DOHH2 (cell line): ENCODE measurements around the gene BCL11B.

Experiments used
- H3F3A ChIP-seq: fragments of 200-600 bp; sonication (generic), shearing (Covaris generic); 2 replicates; pipeline ENCODE4 v1.6.0; 2016; ENCODE audit warnings: antibody characterized with exemption, mild to moderate bottlenecking; ENCODE audit not compliant: control insufficient read depth, insufficient read depth
- H3K27ac ChIP-seq: fragments of 200-600 bp; sonication (generic); 2 replicates; pipeline ENCODE4 v1.5.1; 2014; ENCODE audit warnings: low read depth, mild to moderate bottlenecking, low read length, moderate library complexity
- H3K27me3 ChIP-seq: fragments of 200-600 bp; sonication (generic); 2 replicates; pipeline ENCODE4 v1.6.1; 2014; ENCODE audit warnings: mild to moderate bottlenecking, low read length, mixed read lengths; ENCODE audit not compliant: control insufficient read depth
- H3K36me3 ChIP-seq: fragments of 200-600 bp; sonication (generic); 2 replicates; pipeline ENCODE4 v1.6.1; 2014; ENCODE audit warnings: mild to moderate bottlenecking, low read length, moderate library complexity, mixed read lengths; ENCODE audit not compliant: control insufficient read depth
- H3K4me1 ChIP-seq: fragments of 200-600 bp; sonication (generic); 2 replicates; pipeline ENCODE4 v1.6.1; 2014; ENCODE audit warnings: mild to moderate bottlenecking, low read length, mixed read lengths; ENCODE audit not compliant: control insufficient read depth
- H3K4me2 ChIP-seq: fragments of 200-600 bp; sonication (generic); 2 replicates; pipeline ENCODE4 v1.6.0; 2014; ENCODE audit warnings: mild to moderate bottlenecking, low read length, moderate library complexity
- H3K4me3 ChIP-seq: fragments of 200-600 bp; sonication (generic); 2 replicates; pipeline ENCODE4 v1.5.1; 2014; ENCODE audit warnings: mild to moderate bottlenecking, low read length, mixed read lengths
- H3K79me2 ChIP-seq: fragments of 200-600 bp; sonication (generic); 2 replicates; pipeline ENCODE4 v1.6.1; 2014; ENCODE audit warnings: mild to moderate bottlenecking, low read length, mixed read lengths; ENCODE audit not compliant: control insufficient read depth
- H3K9me2 ChIP-seq: fragments of 200-600 bp; sonication (generic); replicated peaks from 2 replicates; pipeline ENCODE4 v1.6.1; 2014; ENCODE audit warnings: mild to moderate bottlenecking, low read length, mixed read lengths; ENCODE audit not compliant: control insufficient read depth
- H3K9me3 ChIP-seq: fragments of 200-600 bp; sonication (generic); 2 replicates; pipeline ENCODE4 v1.6.1; 2014; ENCODE audit warnings: antibody characterized with exemption, low read length, mixed read lengths; ENCODE audit not compliant: control insufficient read depth, insufficient read depth
- H4K20me1 ChIP-seq: fragments of 200-600 bp; sonication (generic); 2 replicates; pipeline ENCODE4 v1.6.0; 2014; ENCODE audit warnings: low read depth, mild to moderate bottlenecking, antibody characterized with exemption, low read length, moderate library complexity; ENCODE audit not compliant: control insufficient read depth, insufficient read depth
- EZH2phosphoT487 ChIP-seq: fragments of 200-600 bp; sonication (generic); IDR thresholded peaks from 2 replicates; pipeline ENCODE4 v1.6.1; 2017; ENCODE audit warnings: borderline replicate concordance, mild to moderate bottlenecking, antibody characterized with exemption, low read length, moderate library complexity, mixed read lengths
- TF ChIP-seq, protein P1 (sequence below): fragments of 200-600 bp; sonication (generic); IDR thresholded peaks from one replicate; pipeline ENCODE4 v1.5.1; 2014; ENCODE audit warnings: antibody characterized with exemption, mild to moderate bottlenecking, low read depth, low read length; ENCODE audit not compliant: poor library complexity, severe bottlenecking

Gene BCL11B

DNA sequence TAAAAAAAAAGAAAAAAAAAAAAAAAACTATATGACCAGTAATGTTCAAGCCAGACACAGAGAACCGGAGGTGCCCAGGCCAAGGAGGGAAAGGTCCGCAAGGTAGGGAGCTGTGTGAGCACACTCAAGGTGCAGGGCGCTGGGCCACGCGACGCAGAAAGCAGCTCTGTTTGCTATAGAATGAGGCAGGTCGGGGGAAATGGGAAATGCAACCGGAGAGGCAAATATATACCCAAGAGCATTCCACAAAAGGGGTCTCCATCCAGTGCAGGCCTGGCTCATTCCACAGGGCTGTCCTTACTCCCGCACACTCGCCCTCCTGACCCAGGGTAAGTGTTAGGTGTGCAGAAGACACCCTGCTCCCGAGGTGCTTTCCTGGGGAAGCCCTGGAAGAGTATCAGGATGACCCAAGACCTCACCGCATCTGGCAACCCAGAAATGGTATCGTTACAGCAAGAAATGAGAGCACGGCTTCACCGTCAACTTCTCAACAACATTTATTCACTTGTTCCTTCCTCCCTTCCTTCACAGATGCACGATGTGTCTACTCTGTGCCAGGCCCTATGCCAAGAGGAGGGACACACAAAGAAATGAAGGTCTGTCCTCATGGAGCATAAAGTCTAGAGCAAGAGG lies 86.4 kb downstream of the BCL11B start:
- H3K9me3 ChIP-seq = no peaks in the 10 kb centered on the region
- no peak overlapping the region for H3K4me2 ChIP-seq
- no peaks in the 10 kb centered on the region for H3K27me3 ChIP-seq
- no peaks in the 10 kb centered on the region for H3K36me3 ChIP-seq
- no peaks in the 10 kb centered on the region for H3K4me1 ChIP-seq
- no peaks in the 10 kb centered on the region for H3K9me2 ChIP-seq
- H4K20me1 ChIP-seq = no peaks in the 10 kb centered on the region
- no peaks in the 10 kb centered on the region for H3F3A ChIP-seq
- TF ChIP-seq, protein P1, sequence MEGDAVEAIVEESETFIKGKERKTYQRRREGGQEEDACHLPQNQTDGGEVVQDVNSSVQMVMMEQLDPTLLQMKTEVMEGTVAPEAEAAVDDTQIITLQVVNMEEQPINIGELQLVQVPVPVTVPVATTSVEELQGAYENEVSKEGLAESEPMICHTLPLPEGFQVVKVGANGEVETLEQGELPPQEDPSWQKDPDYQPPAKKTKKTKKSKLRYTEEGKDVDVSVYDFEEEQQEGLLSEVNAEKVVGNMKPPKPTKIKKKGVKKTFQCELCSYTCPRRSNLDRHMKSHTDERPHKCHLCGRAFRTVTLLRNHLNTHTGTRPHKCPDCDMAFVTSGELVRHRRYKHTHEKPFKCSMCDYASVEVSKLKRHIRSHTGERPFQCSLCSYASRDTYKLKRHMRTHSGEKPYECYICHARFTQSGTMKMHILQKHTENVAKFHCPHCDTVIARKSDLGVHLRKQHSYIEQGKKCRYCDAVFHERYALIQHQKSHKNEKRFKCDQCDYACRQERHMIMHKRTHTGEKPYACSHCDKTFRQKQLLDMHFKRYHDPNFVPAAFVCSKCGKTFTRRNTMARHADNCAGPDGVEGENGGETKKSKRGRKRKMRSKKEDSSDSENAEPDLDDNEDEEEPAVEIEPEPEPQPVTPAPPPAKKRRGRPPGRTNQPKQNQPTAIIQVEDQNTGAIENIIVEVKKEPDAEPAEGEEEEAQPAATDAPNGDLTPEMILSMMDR = no peak
- TF ChIP-seq EZH2phosphoT487 = no peak
- no peaks in the 10 kb centered on the region for H3K79me2 ChIP-seq
- H3K4me3 ChIP-seq = no peak overlapping the region
- H3K27ac ChIP-seq = no peak overlapping the region

DNA sequence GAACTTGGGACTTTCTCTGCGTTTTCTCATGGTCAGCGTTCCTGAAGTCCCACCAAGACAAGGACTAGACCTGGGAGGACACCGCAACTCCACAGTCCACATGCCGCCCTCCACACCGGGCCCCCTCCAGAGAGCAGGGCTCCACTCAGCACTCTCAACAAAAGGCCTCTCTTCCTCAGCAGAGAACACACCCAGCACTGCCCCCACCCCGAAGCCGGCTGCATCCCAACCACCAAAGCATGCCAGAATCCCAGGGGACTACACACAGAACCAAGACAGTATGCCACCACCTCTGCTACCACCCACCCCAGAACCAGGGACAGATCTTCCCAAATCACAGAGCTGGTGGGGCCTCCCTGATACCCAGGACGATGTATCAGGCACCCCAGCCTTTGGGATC lies 88.3 kb downstream of the BCL11B start:
- TF ChIP-seq, protein P1 = no peak
- no peak for TF ChIP-seq EZH2phosphoT487
- no peaks in the 10 kb centered on the region for H3K4me1 ChIP-seq
- H4K20me1 ChIP-seq = no peaks in the 10 kb centered on the region
- H3F3A ChIP-seq = no peaks in the 10 kb centered on the region
- H3K4me3 ChIP-seq = no peak overlapping the region
- H3K9me2 ChIP-seq = no peaks in the 10 kb centered on the region
- H3K79me2 ChIP-seq = no peaks in the 10 kb centered on the region
- no peaks in the 10 kb centered on the region for H3K27me3 ChIP-seq
- no peak overlapping the region for H3K27ac ChIP-seq
- no peak overlapping the region for H3K4me2 ChIP-seq
- H3K9me3 ChIP-seq = no peaks in the 10 kb centered on the region
- no peaks in the 10 kb centered on the region for H3K36me3 ChIP-seq

DNA sequence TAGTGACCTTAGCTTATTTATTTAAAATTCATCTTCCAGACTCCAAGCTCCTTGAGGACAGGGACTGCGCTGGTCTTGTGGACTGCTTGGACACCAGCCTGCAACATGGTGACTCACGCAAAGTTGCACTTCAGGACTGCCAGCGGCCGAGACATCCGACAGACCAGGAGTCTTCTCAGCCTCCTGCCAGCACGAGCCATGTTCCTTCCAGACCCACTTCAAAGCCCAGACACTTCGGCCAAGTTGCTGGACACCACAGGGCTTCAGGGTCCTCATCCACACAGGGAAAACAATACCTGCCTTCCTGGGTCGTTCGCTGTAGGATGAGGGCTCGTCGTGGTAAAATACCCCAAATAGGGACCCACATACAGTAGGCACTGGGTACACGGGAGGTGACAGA lies 88.7 kb downstream of the BCL11B start:
- no peaks in the 10 kb centered on the region for H3K9me3 ChIP-seq
- H3K79me2 ChIP-seq = no peaks in the 10 kb centered on the region
- H3K36me3 ChIP-seq = no peaks in the 10 kb centered on the region
- no peaks in the 10 kb centered on the region for H3K4me1 ChIP-seq
- no peaks in the 10 kb centered on the region for H3K9me2 ChIP-seq
- TF ChIP-seq, protein P1 = no peak
- no peak for TF ChIP-seq EZH2phosphoT487
- H3K4me3 ChIP-seq = no peak overlapping the region
- H3F3A ChIP-seq = no peaks in the 10 kb centered on the region
- no peaks in the 10 kb centered on the region for H3K27me3 ChIP-seq
- no peak overlapping the region for H3K4me2 ChIP-seq
- H3K27ac ChIP-seq = no peak overlapping the region
- H4K20me1 ChIP-seq = no peaks in the 10 kb centered on the region
